T-helper 2 cell treated with Interferon-gamma antibody and Interleukin-4, amounts not matched to agents 5 μg/mL and 100 μg/mL, for 36 hours (primary cell): ENCODE results near the gene IMPA2.

Experiments
- DNase-seq: peaks from one replicate; pipeline ENCODE4 v3.0.0; 2021; ENCODE audit warnings: low spot score
- H3K27ac Mint-ChIP-seq: one replicate; pipeline ENCODE4 v1.8.0; 2021; ENCODE audit warnings: mild to moderate bottlenecking, mixed read lengths
- H3K27me3 Mint-ChIP-seq: one replicate; pipeline ENCODE4 v1.8.0; 2021; ENCODE audit warnings: low read depth, mixed read lengths
- H3K36me3 Mint-ChIP-seq: one replicate; pipeline ENCODE4 v1.8.0; 2021; ENCODE audit warnings: low read depth, mixed read lengths
- H3K4me1 Mint-ChIP-seq: one replicate; pipeline ENCODE4 v1.8.0; 2021; ENCODE audit warnings: low read depth, mixed read lengths
- H3K4me3 Mint-ChIP-seq: one replicate; pipeline ENCODE4 v1.8.0; 2022; ENCODE audit warnings: mild to moderate bottlenecking, moderate library complexity, mixed read lengths
- H3K9me3 Mint-ChIP-seq: one replicate; pipeline ENCODE4 v1.8.0; 2021; ENCODE audit warnings: mixed read lengths

Gene IMPA2

DNA sequence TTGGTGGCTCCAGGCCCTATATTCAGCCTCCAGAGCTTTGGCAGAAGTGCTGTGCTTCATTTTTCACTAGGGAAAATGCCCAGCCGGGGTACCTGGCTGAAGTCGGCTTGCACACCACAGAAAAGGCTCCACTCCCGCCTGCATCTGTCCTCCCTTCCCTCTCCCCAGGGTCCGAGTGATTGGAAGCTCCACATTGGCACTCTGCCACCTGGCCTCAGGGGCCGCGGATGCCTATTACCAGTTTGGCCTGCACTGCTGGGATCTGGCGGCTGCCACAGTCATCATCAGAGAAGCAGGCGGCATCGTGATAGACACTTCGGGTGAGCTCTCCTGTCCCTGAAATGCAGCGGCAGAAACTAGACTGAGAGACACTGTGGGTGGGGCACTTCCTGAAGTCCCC is 47.4 kb downstream of the IMPA2 start:
- Mint-ChIP-seq H3K4me3 (no peak overlapping the region), H3K27me3 (no peaks in the 10 kb centered on the region), H3K36me3 (no peaks in the 10 kb centered on the region), H3K27ac (no peak overlapping the region), H3K4me1 (peaks cover 3% of the 10 kb centered on the region), H3K9me3 (no peaks in the 10 kb centered on the region)
- DNase-seq: no peak

DNA sequence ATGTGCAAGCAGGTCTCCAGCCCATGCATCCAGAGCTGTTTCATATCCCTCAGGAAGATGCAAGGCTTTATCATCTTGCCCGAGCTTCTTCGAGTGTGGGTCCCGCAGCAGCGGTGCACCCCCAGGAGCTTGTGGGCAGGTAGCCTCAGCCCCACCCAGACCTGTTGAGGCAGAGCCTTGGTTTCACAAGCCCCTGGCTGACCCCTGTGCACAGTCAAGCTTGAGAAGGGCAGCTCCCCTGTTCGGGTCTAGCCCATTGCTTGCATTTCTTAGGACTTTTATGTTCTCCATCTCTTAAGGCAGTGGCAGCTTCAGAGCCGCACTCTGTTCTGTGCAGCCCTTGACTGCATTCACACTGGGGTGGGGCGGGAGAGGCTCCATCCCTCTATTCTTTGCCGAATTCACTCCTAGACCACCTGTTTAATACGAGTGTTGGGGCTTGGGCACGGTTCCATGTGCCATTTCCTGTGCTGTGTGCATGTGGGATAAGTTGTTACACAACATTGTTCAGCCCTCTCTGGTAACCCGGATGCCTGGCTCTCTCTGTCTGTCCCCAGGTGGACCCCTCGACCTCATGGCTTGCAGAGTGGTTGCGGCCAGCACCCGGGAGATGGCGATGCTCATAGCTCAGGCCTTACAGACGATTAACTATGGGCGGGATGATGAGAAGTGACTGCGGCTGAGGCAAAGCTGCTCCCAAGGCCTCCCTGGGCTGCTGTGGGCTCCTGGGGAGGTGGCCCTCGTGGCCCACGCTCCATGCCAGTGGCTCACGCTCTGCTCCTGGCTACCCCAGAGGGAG is 48.7 kb downstream of the IMPA2 start:
- Mint-ChIP-seq H3K36me3 (no peaks in the 10 kb centered on the region), H3K9me3 (no peaks in the 10 kb centered on the region), H3K27me3 (no peaks in the 10 kb centered on the region), H3K4me1 (peaks cover 7% of the 10 kb centered on the region), H3K27ac (no peak overlapping the region), H3K4me3 (no peak overlapping the region)
- DNase-seq: no peak

DNA sequence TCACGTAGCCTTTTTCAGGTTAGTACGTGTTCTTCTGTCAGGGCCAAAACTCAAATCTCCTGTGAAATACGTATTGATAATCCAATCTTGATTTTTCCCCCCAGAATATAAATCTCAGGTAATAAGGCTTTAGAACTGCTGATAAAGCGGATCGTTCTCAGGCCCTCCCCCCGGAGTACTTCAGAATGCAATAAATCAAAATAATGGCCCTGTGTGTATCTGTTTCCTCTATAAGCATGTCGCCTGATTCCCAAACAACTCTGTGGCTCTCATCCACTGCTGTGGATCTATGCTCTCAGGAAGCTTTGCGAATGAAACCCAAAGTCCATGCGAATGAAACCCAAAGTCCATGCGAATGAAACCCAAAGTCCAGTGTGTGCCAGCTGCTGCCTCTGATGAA is 49.4 kb downstream of the IMPA2 start:
- no peak for DNase-seq
- H3K27ac Mint-ChIP-seq: no peak overlapping the region
- no peaks in the 10 kb centered on the region for H3K27me3 Mint-ChIP-seq
- no peaks in the 10 kb centered on the region for H3K36me3 Mint-ChIP-seq
- peaks cover 7% of the 10 kb centered on the region for H3K4me1 Mint-ChIP-seq
- no peaks in the 10 kb centered on the region for H3K9me3 Mint-ChIP-seq
- no peak overlapping the region for H3K4me3 Mint-ChIP-seq

DNA sequence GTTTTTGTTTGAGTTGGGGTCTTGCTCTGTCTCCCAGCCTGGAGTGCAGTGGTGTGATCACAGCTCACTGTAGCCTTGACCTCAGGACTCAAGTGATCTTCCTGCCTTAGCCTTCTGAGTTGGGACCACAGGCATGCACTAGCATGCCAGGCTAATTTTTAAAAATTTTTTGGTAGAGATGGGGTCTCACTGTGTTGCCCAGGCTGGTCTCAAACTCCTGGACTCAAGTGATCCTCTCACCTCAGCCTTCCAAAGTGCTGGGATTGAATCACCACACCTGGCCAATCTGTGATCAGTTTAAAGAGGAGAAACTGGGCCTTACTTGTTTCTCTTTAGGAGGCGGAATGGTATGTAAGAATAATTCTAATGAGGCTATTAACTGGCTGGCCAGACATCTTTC is 49.9 kb downstream of the IMPA2 start:
- H3K36me3 Mint-ChIP-seq: no peaks in the 10 kb centered on the region
- no peak for DNase-seq

DNA sequence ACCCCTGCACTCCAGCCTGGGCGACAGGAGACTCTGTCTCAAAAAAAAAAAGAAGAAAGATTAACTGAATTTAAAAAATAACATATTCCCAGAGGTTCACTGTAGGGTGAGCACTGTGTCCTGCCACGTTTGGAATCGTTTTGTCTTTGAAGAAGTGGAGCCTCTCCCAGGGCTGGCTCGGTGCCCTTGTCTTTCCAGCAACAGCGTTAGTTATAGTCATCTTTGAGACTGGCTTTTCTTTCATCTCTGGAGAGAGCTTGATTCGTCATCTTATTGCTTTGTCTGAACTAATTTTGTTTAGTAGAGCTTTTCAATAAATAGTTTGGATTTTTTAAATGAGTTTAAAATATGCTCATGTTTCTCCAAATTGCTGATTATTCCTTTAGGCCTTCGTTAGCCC is 50.5 kb downstream of the IMPA2 start:
- no peak for DNase-seq
- no peak overlapping the region for H3K27ac Mint-ChIP-seq
- no peaks in the 10 kb centered on the region for H3K27me3 Mint-ChIP-seq
- H3K4me3 Mint-ChIP-seq: no peak overlapping the region
- H3K36me3 Mint-ChIP-seq: no peaks in the 10 kb centered on the region
- peaks cover 7% of the 10 kb centered on the region for H3K4me1 Mint-ChIP-seq
- no peaks in the 10 kb centered on the region for H3K9me3 Mint-ChIP-seq

More for the DNA sequence above, 49.9 kb downstream of the IMPA2 start:
- Mint-ChIP-seq H3K4me3 (no peak overlapping the region), H3K27ac (no peak overlapping the region), H3K9me3 (no peaks in the 10 kb centered on the region), H3K4me1 (peaks cover 7% of the 10 kb centered on the region), H3K27me3 (no peaks in the 10 kb centered on the region)

DNA sequence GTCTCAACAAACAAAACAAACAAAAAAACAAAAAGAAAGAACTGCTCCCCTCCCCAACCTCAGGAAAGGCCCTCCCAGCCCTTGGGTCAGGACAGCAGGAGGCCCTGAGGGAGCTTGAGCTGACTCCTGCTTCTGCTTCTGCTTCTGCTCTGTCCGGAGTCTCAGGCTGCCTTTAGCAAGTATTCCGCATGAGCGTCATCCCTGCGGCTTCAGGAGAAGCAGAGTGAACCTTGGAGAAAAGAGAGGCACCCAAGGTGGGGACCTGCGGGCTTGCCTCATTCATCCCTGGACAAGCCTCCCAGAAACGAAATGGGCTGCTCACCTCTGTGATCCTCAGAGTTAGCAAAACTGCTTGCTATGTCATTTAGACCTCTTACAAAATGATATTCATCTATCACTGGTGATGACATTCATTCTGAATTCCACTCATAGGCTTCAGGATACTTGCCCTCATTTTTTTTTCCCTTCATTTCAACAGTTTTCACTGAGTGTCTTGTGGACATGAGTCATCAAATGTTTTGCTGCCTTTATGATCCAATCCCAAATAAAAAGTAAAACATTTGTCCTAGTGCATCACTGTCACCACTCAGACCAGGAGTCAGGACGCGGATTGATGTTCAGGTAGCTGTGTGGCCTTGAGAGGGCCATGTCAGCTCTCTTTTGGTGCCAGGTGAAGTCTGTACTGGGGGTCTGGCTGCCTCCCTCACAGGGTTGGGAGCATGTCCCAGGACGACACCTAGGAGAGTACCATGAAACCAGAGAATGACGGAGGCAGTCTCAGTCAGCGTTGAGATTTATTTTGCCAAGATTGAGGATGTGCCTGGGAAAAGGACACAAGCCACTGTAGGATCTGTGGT is 51.7 kb downstream of the IMPA2 start:
- DNase-seq: no peak
- no peaks in the 10 kb centered on the region for H3K9me3 Mint-ChIP-seq
- no peaks in the 10 kb centered on the region for H3K36me3 Mint-ChIP-seq
- H3K27me3 Mint-ChIP-seq: peaks cover 2% of the 10 kb centered on the region
- H3K4me3 Mint-ChIP-seq: no peak overlapping the region
- H3K27ac Mint-ChIP-seq: no peak overlapping the region
- peaks cover 7% of the 10 kb centered on the region for H3K4me1 Mint-ChIP-seq

DNA sequence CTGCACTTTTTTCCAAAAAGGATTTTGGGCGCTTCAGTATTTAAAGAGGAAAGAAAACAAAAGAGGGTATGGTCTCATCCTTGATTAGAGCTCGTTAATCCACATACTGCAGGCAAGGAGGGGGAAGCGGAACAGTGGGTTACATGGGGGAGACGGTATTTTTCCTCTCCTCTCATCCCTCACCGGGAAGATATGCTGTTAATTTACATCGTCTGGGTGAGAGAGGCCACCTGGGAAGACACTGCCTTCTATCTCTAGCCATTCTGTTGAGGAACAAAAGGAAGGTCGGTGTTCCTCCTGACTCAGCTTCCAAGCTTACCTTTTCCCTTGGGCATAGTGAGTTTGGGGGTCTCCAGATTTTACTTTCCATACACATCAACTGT is 52.3 kb downstream of the IMPA2 start:
- Mint-ChIP-seq H3K27me3 (peaks cover 2% of the 10 kb centered on the region), H3K9me3 (no peaks in the 10 kb centered on the region)
- DNase-seq: no peak

DNA sequence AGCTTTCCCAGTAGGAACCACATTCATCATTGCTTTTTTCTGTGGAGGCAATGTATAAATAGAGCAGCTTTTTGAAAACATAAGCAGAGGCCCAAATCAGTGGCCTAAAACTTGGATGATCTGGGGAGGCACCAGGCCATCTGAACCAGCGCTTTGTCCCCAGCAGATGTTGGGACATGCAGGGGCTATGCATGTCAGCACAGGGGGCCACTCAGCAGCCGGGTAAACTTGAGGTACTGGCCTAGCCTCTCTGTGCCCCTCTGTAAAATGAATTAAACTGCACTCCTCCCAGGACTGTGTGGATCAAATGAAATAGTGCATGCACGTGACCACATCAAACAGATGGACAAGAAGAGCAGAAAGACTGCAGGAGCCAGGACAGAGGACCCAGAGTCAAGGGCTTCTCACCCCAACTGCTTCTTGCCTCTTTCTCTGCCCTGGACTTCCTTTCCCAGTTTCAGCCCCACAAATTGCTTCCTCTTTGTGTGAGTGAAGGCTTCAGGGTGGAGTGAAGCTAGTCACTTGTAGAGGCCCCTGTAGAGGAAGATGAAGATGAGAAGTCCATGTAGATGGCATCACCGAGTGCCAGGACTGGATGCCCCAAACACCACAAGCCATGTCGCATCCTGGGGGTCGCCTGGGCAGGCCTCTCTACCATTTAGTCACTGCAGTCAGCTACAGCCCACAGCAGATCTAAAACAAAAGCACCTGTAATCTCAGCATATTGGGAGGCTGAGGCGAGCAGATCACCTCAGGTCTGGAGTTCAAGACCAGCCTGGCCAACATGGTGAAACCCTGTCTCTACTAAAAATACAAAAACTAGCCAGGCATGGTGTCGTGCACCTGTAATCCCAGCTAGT is 53.2 kb downstream of the IMPA2 start:
- Mint-ChIP-seq H3K27ac (no peak overlapping the region), H3K4me3 (no peak overlapping the region), H3K4me1 (peaks cover 6% of the 10 kb centered on the region), H3K9me3 (no peaks in the 10 kb centered on the region), H3K27me3 (peaks cover 2% of the 10 kb centered on the region), H3K36me3 (no peaks in the 10 kb centered on the region)
- no peak for DNase-seq

More for the DNA sequence above, 52.3 kb downstream of the IMPA2 start:
- no peaks in the 10 kb centered on the region for H3K36me3 Mint-ChIP-seq
- peaks cover 7% of the 10 kb centered on the region for H3K4me1 Mint-ChIP-seq
- no peak overlapping the region for H3K4me3 Mint-ChIP-seq
- no peak overlapping the region for H3K27ac Mint-ChIP-seq

DNA sequence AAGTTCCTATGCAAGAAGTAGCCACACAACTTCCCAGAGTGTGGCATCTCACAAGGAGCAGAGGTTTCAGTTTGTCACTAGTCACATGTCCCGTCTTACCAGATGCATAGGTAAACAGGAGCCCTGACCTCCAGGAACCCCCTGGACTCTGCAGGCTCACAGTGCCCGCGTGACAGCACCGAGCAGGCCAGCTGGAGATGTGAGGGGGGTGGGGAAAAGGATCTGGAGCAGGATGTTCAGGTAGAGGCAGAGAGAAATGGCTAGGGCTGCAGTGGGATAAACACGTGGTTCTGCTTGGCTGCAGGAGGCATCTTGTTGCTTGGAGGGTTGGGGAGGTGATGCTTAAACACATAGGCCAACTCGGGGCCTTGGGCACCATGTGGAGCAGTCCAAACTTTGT is 54.2 kb downstream of the IMPA2 start:
- DNase-seq: no peak
- no peaks in the 10 kb centered on the region for H3K9me3 Mint-ChIP-seq
- H3K27me3 Mint-ChIP-seq: peaks cover 2% of the 10 kb centered on the region
- H3K4me1 Mint-ChIP-seq: peaks cover 6% of the 10 kb centered on the region
- H3K27ac Mint-ChIP-seq: no peak overlapping the region
- H3K36me3 Mint-ChIP-seq: no peaks in the 10 kb centered on the region
- H3K4me3 Mint-ChIP-seq: no peak overlapping the region

DNA sequence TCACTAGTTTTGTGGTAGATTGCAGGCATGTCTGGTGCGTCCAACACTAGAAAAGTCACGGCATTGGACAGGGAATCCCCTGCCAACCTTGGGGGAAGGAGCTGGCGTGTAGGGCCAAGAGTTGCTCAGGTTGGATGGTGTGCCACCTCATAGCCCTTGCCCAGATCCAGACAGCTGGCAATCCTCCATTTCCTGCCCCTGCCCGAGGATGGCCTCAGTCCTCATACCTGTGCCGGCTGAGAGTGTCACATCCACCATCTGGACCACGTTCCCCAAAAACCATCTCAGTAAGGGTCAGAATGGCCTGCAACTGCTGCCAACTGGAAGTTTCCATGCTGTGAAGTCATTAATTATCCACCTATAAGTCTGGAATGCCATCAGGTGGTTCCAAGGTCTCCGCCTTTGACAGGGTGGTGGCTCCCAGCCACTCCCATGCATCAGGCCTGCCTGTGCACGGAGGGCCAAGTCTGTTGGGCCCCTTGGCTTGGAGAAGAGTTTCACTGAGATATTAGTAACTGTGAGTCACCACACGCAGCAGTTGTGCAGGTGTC is 55.0 kb downstream of the IMPA2 start:
- Mint-ChIP-seq H3K27me3 (peaks cover 2% of the 10 kb centered on the region), H3K27ac (no peak overlapping the region), H3K36me3 (no peaks in the 10 kb centered on the region), H3K4me3 (no peak overlapping the region), H3K9me3 (no peaks in the 10 kb centered on the region), H3K4me1 (peaks cover 10% of the 10 kb centered on the region)
- DNase-seq: no peak

DNA sequence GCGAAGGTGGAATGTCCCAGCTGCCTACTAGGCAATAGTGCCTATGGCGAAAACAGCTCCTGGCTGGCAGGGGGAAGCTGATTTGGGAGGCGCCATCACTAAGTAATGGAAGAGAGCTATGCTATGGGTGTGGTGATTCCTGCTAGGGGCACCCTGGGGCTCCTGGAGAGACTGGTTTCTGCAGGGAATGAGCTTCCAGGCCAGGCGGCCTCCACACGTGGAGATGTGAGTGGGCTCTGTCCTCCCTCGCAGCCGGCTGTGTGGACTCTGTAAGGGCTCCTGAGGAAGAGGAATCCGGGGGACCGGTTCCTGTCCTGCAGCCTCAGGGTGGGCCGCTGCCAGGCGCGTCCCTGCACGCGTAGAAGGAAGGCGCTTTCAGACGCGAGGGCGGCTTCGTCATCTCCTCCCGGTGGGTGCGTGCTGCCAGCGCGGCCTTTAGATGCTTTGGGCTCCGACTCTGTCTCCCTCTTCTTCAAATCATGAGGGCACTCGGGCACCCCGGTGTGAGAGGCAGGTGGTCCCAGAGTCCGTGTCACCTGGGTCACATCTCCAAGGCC is 56.9 kb downstream of the IMPA2 start:
- no peak overlapping the region for H3K27ac Mint-ChIP-seq
- peaks cover 2% of the 10 kb centered on the region for H3K27me3 Mint-ChIP-seq
- no peaks in the 10 kb centered on the region for H3K9me3 Mint-ChIP-seq
- H3K4me3 Mint-ChIP-seq: peak overlapping the region; percentile 56
- peak; percentile 15 for DNase-seq
- H3K4me1 Mint-ChIP-seq: peaks cover 14% of the 10 kb centered on the region
- H3K36me3 Mint-ChIP-seq: no peaks in the 10 kb centered on the region

DNA sequence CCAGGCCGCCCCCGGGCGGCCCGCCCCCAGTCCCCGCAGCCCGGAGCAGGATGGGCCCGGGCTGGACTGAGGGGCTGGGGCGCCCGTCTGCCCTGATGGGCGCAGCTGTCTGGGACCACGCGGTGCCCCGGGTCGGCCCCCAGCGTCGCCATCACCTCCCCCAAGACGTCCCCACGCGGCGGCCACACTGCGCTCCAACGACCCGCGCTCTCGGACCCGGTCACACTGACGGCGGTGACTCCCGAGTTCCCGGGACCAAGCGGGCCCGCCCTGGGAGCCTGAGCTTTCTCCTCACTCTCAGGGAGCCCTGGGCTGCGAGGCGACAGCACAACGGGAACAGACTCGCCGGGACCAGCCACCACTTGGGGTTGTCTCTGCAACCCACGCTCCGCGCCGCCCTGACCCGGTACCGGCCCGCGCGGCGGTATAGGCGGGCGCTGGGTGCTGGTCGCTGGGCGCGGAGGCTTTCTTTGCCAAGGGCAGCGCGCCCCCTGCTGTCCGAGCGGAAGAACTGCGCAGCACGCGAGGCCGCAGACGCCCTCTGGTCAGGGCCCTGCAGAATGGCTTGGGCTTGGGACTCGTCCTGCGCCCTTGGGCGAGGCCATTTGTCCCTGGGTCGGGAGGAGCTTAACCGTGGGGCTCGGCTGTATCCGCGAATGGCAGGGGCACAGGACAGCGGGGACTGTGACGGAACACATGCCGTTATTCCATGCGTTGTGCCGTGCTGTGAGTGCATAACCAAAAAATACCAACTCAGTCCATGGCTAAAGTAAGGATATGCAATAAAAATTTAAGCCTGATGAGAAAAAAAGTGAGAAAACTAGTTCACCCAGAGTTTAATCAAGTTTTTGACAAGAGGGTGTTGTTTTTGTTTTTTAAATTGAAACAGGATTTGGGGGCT is 57.6 kb downstream of the IMPA2 start:
- Mint-ChIP-seq H3K36me3 (no peaks in the 10 kb centered on the region), H3K4me3 (peak overlapping the region; percentile 70), H3K9me3 (no peaks in the 10 kb centered on the region), H3K27ac (no peak overlapping the region), H3K4me1 (peaks cover 14% of the 10 kb centered on the region), H3K27me3 (peaks cover 2% of the 10 kb centered on the region)
- peak; percentile 75 for DNase-seq
